ENCODE data around the gene HS1BP3. TPM values are rescaled to one million over a fixed set of nuclear protein-coding genes. Genes with fewer than 3 reads are reported as not detected.

The HS1BP3 gene
- total and polyA plus RNA-seq, 2 of the 13 experiments (the other 11 are each of a cell fraction or from before 2014, with no cell fraction given), result 15.2 to 22.0 TPM

- TF ChIP-seq PRPF4 (IDR thresholded peaks at IDR 0.05; ENCODE audit: low read depth, low read length, poor library complexity, severe bottlenecking) (no peak), ZNF382 (CRISPR knock-in tag; IDR thresholded peaks at IDR 0.05; ENCODE audit: borderline replicate concordance) (no peak), ZFAT (CRISPR knock-in tag; conservative IDR thresholded peaks at IDR 0.05) (no peak), ARHGAP35 (CRISPR knock-in tag; IDR thresholded peaks at IDR 0.05; ENCODE audit: borderline replicate concordance) (no peak; the same call in 1 of the 2 replicates), PTBP1 (IDR thresholded peaks at IDR 0.05; ENCODE audit: low read depth, low read length, poor library complexity, severe bottlenecking) (no peak), NCOR1 (IDR thresholded peaks at IDR 0.05; ENCODE audit: borderline replicate concordance, low read length) (no peak; the same call in none of the 2 replicates), FOXO1 (CRISPR knock-in tag; IDR thresholded peaks at IDR 0.05) (peak; percentile 90), YEATS2 (CRISPR knock-in tag; IDR thresholded peaks at IDR 0.05; ENCODE audit: borderline replicate concordance) (no peak; the same call in 1 of the 2 replicates), TCF7L2 (IDR thresholded peaks at IDR 0.05; ENCODE audit: low read depth, low read length) (no peak), ZNF619 (CRISPR knock-in tag; IDR thresholded peaks at IDR 0.05) (no peak; the same call in 1 of the 2 replicates)
- TF ChIP-seq, protein P1, sequence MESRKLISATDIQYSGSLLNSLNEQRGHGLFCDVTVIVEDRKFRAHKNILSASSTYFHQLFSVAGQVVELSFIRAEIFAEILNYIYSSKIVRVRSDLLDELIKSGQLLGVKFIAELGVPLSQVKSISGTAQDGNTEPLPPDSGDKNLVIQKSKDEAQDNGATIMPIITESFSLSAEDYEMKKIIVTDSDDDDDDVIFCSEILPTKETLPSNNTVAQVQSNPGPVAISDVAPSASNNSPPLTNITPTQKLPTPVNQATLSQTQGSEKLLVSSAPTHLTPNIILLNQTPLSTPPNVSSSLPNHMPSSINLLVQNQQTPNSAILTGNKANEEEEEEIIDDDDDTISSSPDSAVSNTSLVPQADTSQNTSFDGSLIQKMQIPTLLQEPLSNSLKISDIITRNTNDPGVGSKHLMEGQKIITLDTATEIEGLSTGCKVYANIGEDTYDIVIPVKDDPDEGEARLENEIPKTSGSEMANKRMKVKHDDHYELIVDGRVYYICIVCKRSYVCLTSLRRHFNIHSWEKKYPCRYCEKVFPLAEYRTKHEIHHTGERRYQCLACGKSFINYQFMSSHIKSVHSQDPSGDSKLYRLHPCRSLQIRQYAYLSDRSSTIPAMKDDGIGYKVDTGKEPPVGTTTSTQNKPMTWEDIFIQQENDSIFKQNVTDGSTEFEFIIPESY (CRISPR knock-in tag; IDR thresholded peaks at IDR 0.05), result peak; percentile 16; the same call in 1 of the 2 replicates
- TF ChIP-seq, protein P2, sequence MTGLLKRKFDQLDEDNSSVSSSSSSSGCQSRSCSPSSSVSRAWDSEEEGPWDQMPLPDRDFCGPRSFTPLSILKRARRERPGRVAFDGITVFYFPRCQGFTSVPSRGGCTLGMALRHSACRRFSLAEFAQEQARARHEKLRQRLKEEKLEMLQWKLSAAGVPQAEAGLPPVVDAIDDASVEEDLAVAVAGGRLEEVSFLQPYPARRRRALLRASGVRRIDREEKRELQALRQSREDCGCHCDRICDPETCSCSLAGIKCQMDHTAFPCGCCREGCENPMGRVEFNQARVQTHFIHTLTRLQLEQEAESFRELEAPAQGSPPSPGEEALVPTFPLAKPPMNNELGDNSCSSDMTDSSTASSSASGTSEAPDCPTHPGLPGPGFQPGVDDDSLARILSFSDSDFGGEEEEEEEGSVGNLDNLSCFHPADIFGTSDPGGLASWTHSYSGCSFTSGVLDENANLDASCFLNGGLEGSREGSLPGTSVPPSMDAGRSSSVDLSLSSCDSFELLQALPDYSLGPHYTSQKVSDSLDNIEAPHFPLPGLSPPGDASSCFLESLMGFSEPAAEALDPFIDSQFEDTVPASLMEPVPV (CRISPR knock-in tag; IDR thresholded peaks at IDR 0.05), result 0 out of 2 replicates have a peak, but pooled peaks have one; percentile 32
- TF ChIP-seq, protein P3, sequence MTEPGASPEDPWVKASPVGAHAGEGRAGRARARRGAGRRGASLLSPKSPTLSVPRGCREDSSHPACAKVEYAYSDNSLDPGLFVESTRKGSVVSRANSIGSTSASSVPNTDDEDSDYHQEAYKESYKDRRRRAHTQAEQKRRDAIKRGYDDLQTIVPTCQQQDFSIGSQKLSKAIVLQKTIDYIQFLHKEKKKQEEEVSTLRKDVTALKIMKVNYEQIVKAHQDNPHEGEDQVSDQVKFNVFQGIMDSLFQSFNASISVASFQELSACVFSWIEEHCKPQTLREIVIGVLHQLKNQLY (CRISPR knock-in tag; IDR thresholded peaks at IDR 0.05), result peak; percentile 79
- TF ChIP-seq, protein P4, sequence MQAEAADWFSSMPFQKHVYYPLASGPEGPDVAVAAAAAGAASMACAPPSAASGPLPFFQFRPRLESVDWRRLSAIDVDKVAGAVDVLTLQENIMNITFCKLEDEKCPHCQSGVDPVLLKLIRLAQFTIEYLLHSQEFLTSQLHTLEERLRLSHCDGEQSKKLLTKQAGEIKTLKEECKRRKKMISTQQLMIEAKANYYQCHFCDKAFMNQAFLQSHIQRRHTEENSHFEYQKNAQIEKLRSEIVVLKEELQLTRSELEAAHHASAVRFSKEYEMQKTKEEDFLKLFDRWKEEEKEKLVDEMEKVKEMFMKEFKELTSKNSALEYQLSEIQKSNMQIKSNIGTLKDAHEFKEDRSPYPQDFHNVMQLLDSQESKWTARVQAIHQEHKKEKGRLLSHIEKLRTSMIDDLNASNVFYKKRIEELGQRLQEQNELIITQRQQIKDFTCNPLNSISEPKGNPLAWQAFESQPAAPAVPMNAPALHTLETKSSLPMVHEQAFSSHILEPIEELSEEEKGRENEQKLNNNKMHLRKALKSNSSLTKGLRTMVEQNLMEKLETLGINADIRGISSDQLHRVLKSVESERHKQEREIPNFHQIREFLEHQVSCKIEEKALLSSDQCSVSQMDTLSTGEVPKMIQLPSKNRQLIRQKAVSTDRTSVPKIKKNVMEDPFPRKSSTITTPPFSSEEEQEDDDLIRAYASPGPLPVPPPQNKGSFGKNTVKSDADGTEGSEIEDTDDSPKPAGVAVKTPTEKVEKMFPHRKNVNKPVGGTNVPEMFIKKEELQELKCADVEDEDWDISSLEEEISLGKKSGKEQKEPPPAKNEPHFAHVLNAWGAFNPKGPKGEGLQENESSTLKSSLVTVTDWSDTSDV (CRISPR knock-in tag; IDR thresholded peaks at IDR 0.05), result peak; percentile 86
Observed at GRCh38 chr2:20584399-20585358, 66.2 kb downstream of the HS1BP3 start (continued).

Data from HepG2 (cell line).